ENCODE measurements around the gene MACO1. TPM values are rescaled to one million over a fixed set of nuclear protein-coding genes. Genes with fewer than 3 reads are reported as not detected.

MACO1 gene
- total and polyA plus RNA-seq, 9 of the 15 experiments (the other 6 are each of a cell fraction or from before 2014, with no cell fraction given): 4.6 to 28.4 (median 21.7) TPM

- TF ChIP-seq POLR2G (IDR thresholded peaks at IDR 0.05; ENCODE audit: low read depth, low read length): no peak
- TF ChIP-seq SNIP1 (IDR thresholded peaks at IDR 0.05; ENCODE audit: low read depth): no peak
- TF ChIP-seq EWSR1 (IDR thresholded peaks at IDR 0.05; ENCODE audit: borderline replicate concordance, low read depth, partially characterized antibody): no peak
- TF ChIP-seq ZKSCAN8 (CRISPR knock-in tag; IDR thresholded peaks at IDR 0.05): no peak
- TF ChIP-seq OTX1 (CRISPR knock-in tag; IDR thresholded peaks at IDR 0.05): no peak
- 0 out of 2 replicates have a peak, but pooled peaks have one; percentile 44 for TF ChIP-seq NFATC3 (IDR thresholded peaks at IDR 0.05)
- TF ChIP-seq ZNF668 (CRISPR knock-in tag; IDR thresholded peaks at IDR 0.05): no peak
- no peak for TF ChIP-seq NR0B1 (IDR thresholded peaks at IDR 0.05; ENCODE audit: partially characterized antibody)
- TF ChIP-seq MYBL2 (IDR thresholded peaks at IDR 0.05; ENCODE audit: low read depth): no peak
- TF ChIP-seq MYBL2 (CRISPR knock-in tag; IDR thresholded peaks at IDR 0.05; ENCODE audit: borderline replicate concordance): no peak
- no peak for TF ChIP-seq MIER1 (IDR thresholded peaks at IDR 0.05; ENCODE audit: low read depth)
- TF ChIP-seq CC2D1A (IDR thresholded peaks at IDR 0.05): no peak
- TF ChIP-seq NFIX (CRISPR knock-in tag; IDR thresholded peaks at IDR 0.05; ENCODE audit: low read depth): no peak
- no peak for TF ChIP-seq MTF1 (CRISPR knock-in tag; IDR thresholded peaks at IDR 0.05; ENCODE audit: borderline replicate concordance)
- TF ChIP-seq ZMIZ1 (IDR thresholded peaks at IDR 0.05; ENCODE audit: low read depth in 2 of 2, low read length in 2 of 2): no peak
- TF ChIP-seq TCFL5 (CRISPR knock-in tag; conservative IDR thresholded peaks at IDR 0.05): no peak
- TF ChIP-seq SOX6 (IDR thresholded peaks at IDR 0.05): no peak
- no peak for TF ChIP-seq ETS1 (conservative IDR thresholded peaks at IDR 0.05; ENCODE audit: control insufficient read depth, low read depth, low read length)
- 0 out of 4 replicates have a peak, but pooled peaks of 1 of the 2 experiments have one; percentile 36 for TF ChIP-seq RCOR1 (IDR thresholded peaks at IDR 0.05; ENCODE audit: borderline replicate concordance in 1 of 2, low read depth in 2 of 2, low read length in 2 of 2)
- no peak for TF ChIP-seq ZNF583 (CRISPR knock-in tag; IDR thresholded peaks at IDR 0.05)
Observed at GRCh38 chr1:25487628-25488027, 56.9 kb downstream of the MACO1 start (continued).

Data from K562 (cell line).